Activated CD4-positive, alpha-beta T cell treated with anti-CD3 and anti-CD28 coated beads, Interleukin-2, amount 10 ng/mL, durations not matched to agents 24 days and 14 days (primary cell): ENCODE results near the gene SLC44A3. TPM values are rescaled to one million over a fixed set of nuclear protein-coding genes. Genes with fewer than 3 reads are reported as not detected.

Experiments
- DNase-seq: peaks from one replicate; pipeline ENCODE4 v3.0.0; 2022
- H3K27ac Mint-ChIP-seq: one replicate; pipeline ENCODE4 v1.8.0; 2022; ENCODE audit warnings: mild to moderate bottlenecking, mixed read lengths
- H3K27me3 Mint-ChIP-seq: one replicate; pipeline ENCODE4 v1.8.0; 2022; ENCODE audit warnings: mixed read lengths
- H3K36me3 Mint-ChIP-seq: one replicate; pipeline ENCODE4 v1.8.0; 2022; ENCODE audit warnings: low read depth, mild to moderate bottlenecking, mixed read lengths
- H3K4me1 Mint-ChIP-seq: one replicate; pipeline ENCODE4 v1.8.0; 2021; ENCODE audit warnings: mixed read lengths
- H3K4me3 Mint-ChIP-seq: one replicate; pipeline ENCODE4 v1.8.0; 2022; ENCODE audit warnings: mild to moderate bottlenecking, moderate library complexity, mixed read lengths
- H3K9me3 Mint-ChIP-seq: one replicate; pipeline ENCODE4 v1.8.0; 2021; ENCODE audit warnings: mixed read lengths
- intact Hi-C: fragments of 100-400 bp; cut with micrococcal nuclease; formaldehyde crosslinking; loops from one replicate; pipeline ENCODE4 v1.15.1; 2023
- total RNA-seq: library from RNA; stranded (reverse); gene quantifications from 2 replicates; pipeline ENCODE4 v1.2.3, GENCODE V29; 2022

The SLC44A3 gene
- total RNA-seq, 1 donor from 2014 or later: not detected

GRCh38 chr1:94858276-94858675 is 38.1 kb downstream of the SLC44A3 start:
- DNase-seq: no peak
- Mint-ChIP-seq H3K4me1 (no peaks in the 10 kb centered on the region), H3K9me3 (no peaks in the 10 kb centered on the region), H3K27me3 (peaks cover 18% of the 10 kb centered on the region), H3K36me3 (no peaks in the 10 kb centered on the region), H3K4me3 (no peak overlapping the region), H3K27ac (no peak overlapping the region)
- intact Hi-C loops: no loop called here

GRCh38 chr1:94859174-94859573 is 39.0 kb downstream of the SLC44A3 start:
- Mint-ChIP-seq H3K36me3 (no peaks in the 10 kb centered on the region), H3K27me3 (peaks cover 18% of the 10 kb centered on the region), H3K27ac (no peak overlapping the region), H3K9me3 (no peaks in the 10 kb centered on the region), H3K4me1 (no peaks in the 10 kb centered on the region), H3K4me3 (no peak overlapping the region)
- intact Hi-C loops: no loop called here
- DNase-seq: no peak

- intact Hi-C loops: no loop called here
- no peaks in the 10 kb centered on the region for H3K9me3 Mint-ChIP-seq
- H3K4me1 Mint-ChIP-seq: no peaks in the 10 kb centered on the region
- H3K4me3 Mint-ChIP-seq: no peak overlapping the region
- no peak for DNase-seq
- H3K27ac Mint-ChIP-seq: no peak overlapping the region
- H3K27me3 Mint-ChIP-seq: peaks cover 22% of the 10 kb centered on the region
- no peaks in the 10 kb centered on the region for H3K36me3 Mint-ChIP-seq
Observed at GRCh38 chr1:94862718-94863117, 42.6 kb downstream of the SLC44A3 start.

- no peak overlapping the region for H3K4me3 Mint-ChIP-seq
- no peaks in the 10 kb centered on the region for H3K9me3 Mint-ChIP-seq
- H3K27me3 Mint-ChIP-seq: peaks cover 22% of the 10 kb centered on the region
- H3K4me1 Mint-ChIP-seq: no peaks in the 10 kb centered on the region
- H3K36me3 Mint-ChIP-seq: no peaks in the 10 kb centered on the region
- H3K27ac Mint-ChIP-seq: no peak overlapping the region
- DNase-seq: no peak
- intact Hi-C loops: no loop called here
Observed at GRCh38 chr1:94863297-94863911, 43.2 kb downstream of the SLC44A3 start.

GRCh38 chr1:94863919-94864318 is 43.8 kb downstream of the SLC44A3 start:
- H3K4me1 Mint-ChIP-seq: no peaks in the 10 kb centered on the region
- intact Hi-C loops: no loop called here
- no peak for DNase-seq
- no peaks in the 10 kb centered on the region for H3K9me3 Mint-ChIP-seq
- no peaks in the 10 kb centered on the region for H3K36me3 Mint-ChIP-seq
- peaks cover 22% of the 10 kb centered on the region for H3K27me3 Mint-ChIP-seq
- no peak overlapping the region for H3K4me3 Mint-ChIP-seq
- H3K27ac Mint-ChIP-seq: no peak overlapping the region

- Mint-ChIP-seq H3K4me3 (no peak overlapping the region), H3K9me3 (no peaks in the 10 kb centered on the region), H3K36me3 (no peaks in the 10 kb centered on the region), H3K27ac (no peak overlapping the region), H3K27me3 (peaks cover 21% of the 10 kb centered on the region), H3K4me1 (no peaks in the 10 kb centered on the region)
- no peak for DNase-seq
- intact Hi-C loops: no loop called here
Observed at GRCh38 chr1:94864821-94865220, 44.7 kb downstream of the SLC44A3 start.

GRCh38 chr1:94865360-94865759 is 45.2 kb downstream of the SLC44A3 start:
- H3K9me3 Mint-ChIP-seq: no peaks in the 10 kb centered on the region
- no peak overlapping the region for H3K27ac Mint-ChIP-seq
- no peaks in the 10 kb centered on the region for H3K36me3 Mint-ChIP-seq
- intact Hi-C loops: no loop called here
- no peak overlapping the region for H3K4me3 Mint-ChIP-seq
- DNase-seq: no peak
- peaks cover 16% of the 10 kb centered on the region for H3K27me3 Mint-ChIP-seq
- H3K4me1 Mint-ChIP-seq: no peaks in the 10 kb centered on the region

- no peaks in the 10 kb centered on the region for H3K4me1 Mint-ChIP-seq
- H3K4me3 Mint-ChIP-seq: no peak overlapping the region
- intact Hi-C loops: no loop called here
- H3K9me3 Mint-ChIP-seq: no peaks in the 10 kb centered on the region
- H3K27ac Mint-ChIP-seq: no peak overlapping the region
- peaks cover 9% of the 10 kb centered on the region for H3K27me3 Mint-ChIP-seq
- no peaks in the 10 kb centered on the region for H3K36me3 Mint-ChIP-seq
- DNase-seq: no peak
Observed at GRCh38 chr1:94866164-94866807, 46.1 kb downstream of the SLC44A3 start.

GRCh38 chr1:94871031-94871430 is 50.9 kb downstream of the SLC44A3 start:
- Mint-ChIP-seq H3K36me3 (no peaks in the 10 kb centered on the region), H3K4me1 (peaks cover 7% of the 10 kb centered on the region), H3K27ac (no peak overlapping the region), H3K4me3 (no peak overlapping the region), H3K27me3 (peaks cover 4% of the 10 kb centered on the region), H3K9me3 (no peaks in the 10 kb centered on the region)
- intact Hi-C loops: no loop called here
- DNase-seq: no peak

- Mint-ChIP-seq H3K9me3 (no peaks in the 10 kb centered on the region), H3K27ac (no peak overlapping the region), H3K4me1 (peaks cover 9% of the 10 kb centered on the region), H3K27me3 (peaks cover 2% of the 10 kb centered on the region), H3K4me3 (no peak overlapping the region), H3K36me3 (no peaks in the 10 kb centered on the region)
- DNase-seq: no peak
- intact Hi-C loops: no loop called here
Observed at GRCh38 chr1:94872771-94873495, 52.8 kb downstream of the SLC44A3 start.

- intact Hi-C loops: no loop called here
- H3K27ac Mint-ChIP-seq: no peak overlapping the region
- H3K27me3 Mint-ChIP-seq: peaks cover 2% of the 10 kb centered on the region
- peaks cover 9% of the 10 kb centered on the region for H3K4me1 Mint-ChIP-seq
- H3K9me3 Mint-ChIP-seq: no peaks in the 10 kb centered on the region
- DNase-seq: no peak
- H3K36me3 Mint-ChIP-seq: no peaks in the 10 kb centered on the region
- no peak overlapping the region for H3K4me3 Mint-ChIP-seq
Observed at GRCh38 chr1:94873520-94874351, 53.6 kb downstream of the SLC44A3 start.

- DNase-seq: no peak
- Mint-ChIP-seq H3K4me3 (no peak overlapping the region), H3K4me1 (peaks cover 9% of the 10 kb centered on the region), H3K27ac (no peak overlapping the region), H3K27me3 (peaks cover under 1% of the 10 kb centered on the region), H3K9me3 (no peaks in the 10 kb centered on the region), H3K36me3 (no peaks in the 10 kb centered on the region)
- intact Hi-C loops: no loop called here
Observed at GRCh38 chr1:94874423-94874822, 54.3 kb downstream of the SLC44A3 start.

GRCh38 chr1:94875794-94876193 is 55.6 kb downstream of the SLC44A3 start:
- DNase-seq: no peak
- peaks cover 9% of the 10 kb centered on the region for H3K4me1 Mint-ChIP-seq
- no peak overlapping the region for H3K27ac Mint-ChIP-seq
- no peaks in the 10 kb centered on the region for H3K9me3 Mint-ChIP-seq
- no peaks in the 10 kb centered on the region for H3K27me3 Mint-ChIP-seq
- H3K4me3 Mint-ChIP-seq: no peak overlapping the region
- intact Hi-C loops: no loop called here
- no peaks in the 10 kb centered on the region for H3K36me3 Mint-ChIP-seq

GRCh38 chr1:94876362-94876761 is 56.2 kb downstream of the SLC44A3 start:
- intact Hi-C loops: no loop called here
- H3K27ac Mint-ChIP-seq: no peak overlapping the region
- no peaks in the 10 kb centered on the region for H3K27me3 Mint-ChIP-seq
- no peaks in the 10 kb centered on the region for H3K36me3 Mint-ChIP-seq
- peaks cover 9% of the 10 kb centered on the region for H3K4me1 Mint-ChIP-seq
- H3K9me3 Mint-ChIP-seq: no peaks in the 10 kb centered on the region
- DNase-seq: no peak
- H3K4me3 Mint-ChIP-seq: no peak overlapping the region
